ENCODE measurements around the gene SLC39A13. TPM values are rescaled to one million over a fixed set of nuclear protein-coding genes. Genes with fewer than 3 reads are reported as not detected.
A peak's percentile ranks its signal among the peaks of the same experiment; 100 is the strongest.

Gene SLC39A13
- total and polyA plus RNA-seq, 12 donors = 8.2 to 92.9 (median 58.6) TPM

GRCh38 chr11:47434011-47434786, 25.8 kb downstream of the SLC39A13 start:
- Histone ChIP-seq H3K27ac (peak overlapping the region; percentile 52 to 93 (median 90)), H3K36me3 (replicated peaks in 1 of 2) (no peaks in the 10 kb centered on the region), H3K27me3 (no peaks in the 10 kb centered on the region), H3K4me3 (no peak overlapping the region), H3K9me3 (replicated peaks in 1 of 3) (no peaks in the 10 kb centered on the region), H3K4me1 (replicated peaks in 1 of 2) (peaks cover 20 to 29% of the 10 kb centered on the region in 2 donors)
- WGBS, 4 donors = 47 to 54% (median 50%) methylated on average over 7 of the region's 7 CpGs
- peak; percentile 82 to 96 (median 92) for DNase-seq
- TF ChIP-seq CTCF (IDR thresholded peaks at IDR 0.05) (no peak), POLR2A (IDR thresholded peaks at IDR 0.05) (peak in 1 of 2 donors; percentile 66)
- intact Hi-C loops (cut with DNase I) = no loop called here

GRCh38 chr11:47435687-47436086, 27.3 kb downstream of the SLC39A13 start:
- WGBS, 4 donors = 64 to 84% (median 82%) methylated on average over 3 of the region's 3 CpGs
- Histone ChIP-seq H3K36me3 (replicated peaks in 1 of 2) (no peaks in the 10 kb centered on the region), H3K27me3 (no peaks in the 10 kb centered on the region), H3K9me3 (replicated peaks in 1 of 3) (no peaks in the 10 kb centered on the region), H3K27ac (peak overlapping the region in 1 of 5 donors; percentile 41), H3K4me3 (no peak overlapping the region), H3K4me1 (replicated peaks in 1 of 2) (peaks cover 20 to 29% of the 10 kb centered on the region in 2 donors)
- DNase-seq = no peak
- intact Hi-C loops (cut with DNase I) = no loop called here
- TF ChIP-seq CTCF (IDR thresholded peaks at IDR 0.05) = no peak
- TF ChIP-seq POLR2A (IDR thresholded peaks at IDR 0.05) = no peak

GRCh38 chr11:47436726-47437125, 28.3 kb downstream of the SLC39A13 start:
- H3K27ac ChIP-seq = peak overlapping the region in 1 of 5 donors; percentile 71
- intact Hi-C loops (cut with DNase I) = no loop called here
- no peak for DNase-seq
- H3K9me3 ChIP-seq (replicated peaks in 1 of 3) = no peaks in the 10 kb centered on the region
- peaks cover 20 to 29% of the 10 kb centered on the region in 2 donors for H3K4me1 ChIP-seq (replicated peaks in 1 of 2)
- H3K36me3 ChIP-seq (replicated peaks in 1 of 2) = no peaks in the 10 kb centered on the region
- TF ChIP-seq POLR2A (IDR thresholded peaks at IDR 0.05) (no peak), CTCF (IDR thresholded peaks at IDR 0.05) (no peak)
- WGBS, 4 donors = 92 to 100% (median 96%) methylated on average over 1 to 3 of the region's 3 CpGs
- no peak overlapping the region for H3K4me3 ChIP-seq
- H3K27me3 ChIP-seq = no peaks in the 10 kb centered on the region

GRCh38 chr11:47437218-47437745, 28.9 kb downstream of the SLC39A13 start:
- H3K4me3 ChIP-seq = no peak overlapping the region
- WGBS, 4 donors = 70 to 85% (median 73%) methylated on average over 9 to 11 of the region's 11 CpGs
- H3K27ac ChIP-seq = peak overlapping the region in 4 of 5 donors; percentile 60 to 87 (median 72)

More at GRCh38 chr11:47437218-47437745, 28.9 kb downstream of the SLC39A13 start:
- intact Hi-C loops (cut with DNase I) = no loop called here
- DNase-seq = no peak
- TF ChIP-seq CTCF (IDR thresholded peaks at IDR 0.05) = no peak
- TF ChIP-seq POLR2A (IDR thresholded peaks at IDR 0.05) = no peak
- no peaks in the 10 kb centered on the region for H3K9me3 ChIP-seq (replicated peaks in 1 of 3)
- no peaks in the 10 kb centered on the region for H3K27me3 ChIP-seq
- peaks cover 20 to 29% of the 10 kb centered on the region in 2 donors for H3K4me1 ChIP-seq (replicated peaks in 1 of 2)
- H3K36me3 ChIP-seq (replicated peaks in 1 of 2) = no peaks in the 10 kb centered on the region
